Type B pancreatic cell (in vitro differentiated cells): ENCODE data around the gene ERCC4. TPM values are rescaled to one million over a fixed set of nuclear protein-coding genes. Genes with fewer than 3 reads are reported as not detected.
"Not testable (repeated sequence)": the region's sequence is repeated elsewhere in the genome, so short reads cannot be mapped to it uniquely, and the experiment has no call there.

Source experiments
- DNase-seq: peaks from one replicate; pipeline ENCODE4 v3.0.0; 2021; ENCODE audit warnings: mixed read lengths; ENCODE audit not compliant: unreplicated experiment; ENCODE audit errors: extremely low spot score
- H3K27ac Mint-ChIP-seq: 2 replicates; pipeline ENCODE4 v1.8.0; 2021; ENCODE audit warnings: mild to moderate bottlenecking, mixed read lengths
- H3K27me3 Mint-ChIP-seq: 2 replicates; pipeline ENCODE4 v1.8.0; 2021; ENCODE audit warnings: mixed read lengths
- H3K36me3 Mint-ChIP-seq: 2 replicates; pipeline ENCODE4 v1.8.0; 2021; ENCODE audit warnings: mixed read lengths
- H3K4me1 Mint-ChIP-seq: one replicate; pipeline ENCODE4 v1.8.0; 2021; ENCODE audit warnings: mixed read lengths; ENCODE audit not compliant: unreplicated experiment
- H3K4me3 Mint-ChIP-seq: 2 replicates; pipeline ENCODE4 v1.8.0; 2021; ENCODE audit warnings: mild to moderate bottlenecking, mixed read lengths
- H3K9me3 Mint-ChIP-seq: 2 replicates; pipeline ENCODE4 v1.8.0; 2021; ENCODE audit warnings: mixed read lengths
- total RNA-seq: library from RNA; stranded (reverse); gene quantifications from 2 replicates; pipeline ENCODE4 v1.2.1, GENCODE V29; 2021; ENCODE audit warnings: low replicate concordance
- TF ChIP-seq, protein P1 (sequence below): fragments of 200-600 bp; sonication (generic); conservative IDR thresholded peaks from 2 replicates; pipeline ENCODE4 v1.5.0; 2021; ENCODE audit warnings: antibody characterized with exemption, mild to moderate bottlenecking

Gene ERCC4
- total RNA-seq, 1 donor from 2014 or later, result 17.9 TPM

DNA sequence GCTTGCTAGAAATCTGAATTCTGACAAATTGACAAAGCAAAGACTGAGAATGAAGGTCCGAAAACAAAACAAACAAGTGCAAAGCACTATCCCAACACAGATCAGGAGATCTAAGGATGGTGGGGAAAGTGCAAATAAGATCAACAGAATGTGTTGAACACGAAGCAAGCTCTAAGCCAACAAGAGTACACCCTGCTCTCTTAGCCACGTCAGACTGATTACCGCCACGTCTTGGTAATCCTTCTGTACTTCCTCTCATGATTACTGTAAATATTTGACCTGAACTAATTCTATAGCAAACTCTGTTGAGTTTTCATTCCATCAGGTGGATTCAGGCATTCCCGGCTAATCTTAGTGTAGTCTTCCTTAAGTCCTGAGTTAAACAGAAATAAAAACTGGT, 34.3 kb upstream of the ERCC4 start:
- TF ChIP-seq, protein P1, sequence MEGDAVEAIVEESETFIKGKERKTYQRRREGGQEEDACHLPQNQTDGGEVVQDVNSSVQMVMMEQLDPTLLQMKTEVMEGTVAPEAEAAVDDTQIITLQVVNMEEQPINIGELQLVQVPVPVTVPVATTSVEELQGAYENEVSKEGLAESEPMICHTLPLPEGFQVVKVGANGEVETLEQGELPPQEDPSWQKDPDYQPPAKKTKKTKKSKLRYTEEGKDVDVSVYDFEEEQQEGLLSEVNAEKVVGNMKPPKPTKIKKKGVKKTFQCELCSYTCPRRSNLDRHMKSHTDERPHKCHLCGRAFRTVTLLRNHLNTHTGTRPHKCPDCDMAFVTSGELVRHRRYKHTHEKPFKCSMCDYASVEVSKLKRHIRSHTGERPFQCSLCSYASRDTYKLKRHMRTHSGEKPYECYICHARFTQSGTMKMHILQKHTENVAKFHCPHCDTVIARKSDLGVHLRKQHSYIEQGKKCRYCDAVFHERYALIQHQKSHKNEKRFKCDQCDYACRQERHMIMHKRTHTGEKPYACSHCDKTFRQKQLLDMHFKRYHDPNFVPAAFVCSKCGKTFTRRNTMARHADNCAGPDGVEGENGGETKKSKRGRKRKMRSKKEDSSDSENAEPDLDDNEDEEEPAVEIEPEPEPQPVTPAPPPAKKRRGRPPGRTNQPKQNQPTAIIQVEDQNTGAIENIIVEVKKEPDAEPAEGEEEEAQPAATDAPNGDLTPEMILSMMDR, result no peak
- Mint-ChIP-seq H3K27me3 (peaks cover 14% of the 10 kb centered on the region), H3K4me3 (no peak overlapping the region), H3K36me3 (no peaks in the 10 kb centered on the region), H3K4me1 (no peaks in the 10 kb centered on the region), H3K9me3 (peaks cover 3% of the 10 kb centered on the region), H3K27ac (no peak overlapping the region)
- no peak for DNase-seq

DNA sequence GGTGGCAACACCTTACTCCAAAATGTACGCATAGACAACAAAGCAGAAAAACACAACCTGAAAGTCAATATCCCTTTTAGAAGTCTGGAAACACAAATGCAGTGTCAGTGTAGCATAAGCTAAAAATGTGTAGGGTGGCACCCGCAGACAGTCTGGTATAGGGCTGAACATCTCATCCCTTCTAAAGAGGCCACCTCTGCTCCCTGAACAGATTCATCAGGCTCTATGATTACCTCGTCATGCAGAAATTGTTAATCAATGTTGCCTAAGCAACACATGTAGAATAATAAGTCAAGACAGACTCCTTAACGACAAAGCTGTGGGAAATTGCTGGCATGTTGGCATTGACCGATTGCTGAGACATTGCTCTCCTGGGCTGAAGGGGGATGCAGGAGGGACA, 33.3 kb upstream of the ERCC4 start:
- no peaks in the 10 kb centered on the region for H3K36me3 Mint-ChIP-seq
- peaks cover 19% of the 10 kb centered on the region for H3K27me3 Mint-ChIP-seq
- no peak overlapping the region for H3K27ac Mint-ChIP-seq
- H3K4me1 Mint-ChIP-seq, result no peaks in the 10 kb centered on the region
- no peak overlapping the region for H3K4me3 Mint-ChIP-seq
- TF ChIP-seq, protein P1, result no peak
- no peak for DNase-seq
- peaks cover 3% of the 10 kb centered on the region for H3K9me3 Mint-ChIP-seq

DNA sequence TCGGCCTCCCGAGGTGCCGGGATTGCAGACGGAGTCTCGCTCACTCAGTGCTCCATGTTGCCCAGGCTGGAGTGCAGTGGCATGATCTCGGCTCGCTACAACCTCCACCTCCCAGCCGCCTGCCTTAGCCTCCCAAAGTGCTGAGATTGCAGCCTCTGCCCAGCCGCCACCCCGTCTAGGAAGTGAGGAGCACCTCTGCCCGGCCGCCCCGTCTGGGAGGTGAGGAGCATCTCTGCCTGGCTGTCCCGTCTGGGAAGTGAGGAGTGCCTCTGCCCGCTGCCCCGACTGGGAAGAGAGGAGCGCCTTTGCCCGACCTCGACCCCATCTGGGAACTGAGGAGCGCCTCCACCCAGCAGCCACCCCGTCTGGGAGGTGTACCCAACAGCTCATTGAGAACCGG, 30.6 kb upstream of the ERCC4 start:
- not testable (repeated sequence) for H3K27ac Mint-ChIP-seq, H3K4me3 Mint-ChIP-seq, DNase-seq, H3K36me3 Mint-ChIP-seq, H3K4me1 Mint-ChIP-seq, H3K9me3 Mint-ChIP-seq
- H3K27me3 Mint-ChIP-seq, result peaks cover 20% of the 10 kb centered on the region

DNA sequence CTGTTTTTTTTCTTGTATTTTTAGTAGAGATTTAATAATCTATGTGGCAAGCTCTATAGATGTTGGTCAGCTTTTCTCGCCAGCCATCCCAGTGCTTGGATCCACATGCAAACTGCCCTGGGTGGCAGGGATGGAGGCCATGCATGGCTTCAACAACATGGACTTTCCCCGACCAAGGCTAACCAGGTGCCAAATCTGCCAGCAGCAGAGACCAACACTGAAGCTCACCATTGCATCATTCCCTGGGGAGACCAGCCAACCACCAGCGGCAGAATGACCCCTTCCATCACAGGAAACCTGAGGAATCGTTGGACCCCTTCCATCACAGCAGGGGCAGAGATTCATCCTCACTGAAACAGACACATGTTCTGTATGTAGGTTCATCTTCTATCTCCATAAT, 27.7 kb upstream of the ERCC4 start:
- Mint-ChIP-seq H3K9me3 (peaks cover 3% of the 10 kb centered on the region), H3K27me3 (peaks cover 16% of the 10 kb centered on the region), H3K27ac (no peak overlapping the region), H3K36me3 (no peaks in the 10 kb centered on the region), H3K4me3 (no peak overlapping the region), H3K4me1 (no peaks in the 10 kb centered on the region)
- TF ChIP-seq, protein P1, result no peak
- DNase-seq, result no peak

DNA sequence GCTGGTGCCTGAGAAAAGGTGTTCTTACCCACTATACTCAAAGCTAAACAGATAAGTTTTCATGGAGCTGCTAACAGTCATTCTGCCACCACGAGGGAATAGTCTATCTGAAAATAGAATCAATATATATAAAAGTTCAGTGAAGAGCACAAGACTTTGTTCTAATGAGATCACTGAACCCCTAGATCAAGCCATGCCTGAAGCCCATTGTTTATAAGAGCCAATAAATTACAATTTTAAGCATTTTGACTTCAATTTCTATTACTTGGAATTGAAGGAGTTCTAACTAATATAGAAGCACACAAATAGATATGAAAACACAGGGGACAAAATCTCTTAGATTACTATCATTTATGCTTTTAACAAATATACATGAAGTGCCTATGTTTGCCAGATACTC, 24.4 kb upstream of the ERCC4 start:
- Mint-ChIP-seq H3K4me1 (no peaks in the 10 kb centered on the region), H3K36me3 (no peaks in the 10 kb centered on the region), H3K4me3 (no peak overlapping the region), H3K27me3 (peaks cover 13% of the 10 kb centered on the region), H3K9me3 (no peaks in the 10 kb centered on the region), H3K27ac (no peak overlapping the region)
- TF ChIP-seq, protein P1, result no peak
- no peak for DNase-seq

DNA sequence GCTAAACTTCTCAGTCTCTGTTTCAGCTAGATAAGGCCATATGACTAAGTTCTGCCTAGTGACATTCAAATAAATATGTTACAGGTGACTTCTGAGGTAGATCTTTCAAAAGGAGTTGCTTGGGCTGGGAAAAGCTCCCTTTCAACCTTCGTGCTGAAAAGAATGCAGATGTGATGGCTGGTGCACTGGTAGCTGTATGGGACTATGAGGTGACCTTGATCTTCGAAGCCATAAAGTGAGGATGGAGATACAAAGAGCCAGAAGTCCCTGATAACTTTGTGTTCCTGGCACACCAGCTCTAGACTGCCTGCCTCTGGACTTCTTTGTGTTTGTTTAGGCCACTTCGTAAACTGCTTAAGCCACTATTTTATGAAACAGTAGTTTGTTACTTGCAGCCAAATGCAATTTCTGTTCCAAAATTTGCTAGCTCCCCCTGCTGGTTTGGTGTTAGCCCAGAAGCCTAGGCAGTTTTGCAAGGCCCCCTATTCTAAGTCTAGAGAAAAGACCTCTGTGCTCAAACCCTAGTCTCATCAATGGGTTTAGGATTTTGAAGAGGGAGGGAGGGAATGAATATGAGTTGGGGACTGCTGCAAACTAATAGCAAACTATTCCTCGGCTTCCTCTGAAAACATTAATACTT, 23.3 kb upstream of the ERCC4 start:
- peaks cover 8% of the 10 kb centered on the region for H3K27me3 Mint-ChIP-seq
- H3K4me1 Mint-ChIP-seq, result no peaks in the 10 kb centered on the region
- TF ChIP-seq, protein P1, result peak; percentile 22
- no peak overlapping the region for H3K4me3 Mint-ChIP-seq
- DNase-seq, result no peak
- peaks cover 3% of the 10 kb centered on the region for H3K9me3 Mint-ChIP-seq
- no peaks in the 10 kb centered on the region for H3K36me3 Mint-ChIP-seq
- H3K27ac Mint-ChIP-seq, result no peak overlapping the region
